Measurements from ENCODE around the gene GPR68. TPM values are rescaled to one million over a fixed set of nuclear protein-coding genes. Genes with fewer than 3 reads are reported as not detected.
A peak's percentile ranks its signal among the peaks of the same experiment; 100 is the strongest.

Gene GPR68
- 0.31 TPM for polyA plus RNA-seq (2013, experiment 1 of 2; ENCODE audit: insufficient read length)
- 0.33 TPM for polyA plus RNA-seq (2013, experiment 2 of 2; ENCODE audit: insufficient read length)

DNA sequence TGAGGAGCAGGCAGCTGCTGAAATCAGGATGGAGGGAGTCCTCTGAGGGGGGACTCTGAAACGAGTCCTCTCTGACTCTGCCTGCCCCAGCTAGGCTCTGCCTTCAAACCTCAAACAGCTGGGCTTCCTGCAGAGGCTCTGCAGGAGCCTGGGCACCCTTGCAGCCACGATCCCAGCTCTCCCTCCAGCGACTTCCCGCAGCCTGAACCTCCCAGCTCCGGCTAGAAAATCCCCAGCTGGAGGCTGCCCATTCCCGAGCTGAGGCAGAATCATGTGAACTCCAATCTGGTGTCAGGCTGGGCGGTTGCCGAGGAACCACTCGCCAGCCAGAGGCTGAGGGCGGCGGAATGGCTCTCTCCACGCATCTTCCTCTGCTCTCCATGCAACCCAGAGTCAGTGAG, at the start of gene GPR68:
TSS of gene GPR68 (minus strand) at position 204 of the 401 bp plus-strand sequence. CDS start 9,654 bp downstream, outside the sequence.
- peak; percentile 71 for DNase-seq

DNA sequence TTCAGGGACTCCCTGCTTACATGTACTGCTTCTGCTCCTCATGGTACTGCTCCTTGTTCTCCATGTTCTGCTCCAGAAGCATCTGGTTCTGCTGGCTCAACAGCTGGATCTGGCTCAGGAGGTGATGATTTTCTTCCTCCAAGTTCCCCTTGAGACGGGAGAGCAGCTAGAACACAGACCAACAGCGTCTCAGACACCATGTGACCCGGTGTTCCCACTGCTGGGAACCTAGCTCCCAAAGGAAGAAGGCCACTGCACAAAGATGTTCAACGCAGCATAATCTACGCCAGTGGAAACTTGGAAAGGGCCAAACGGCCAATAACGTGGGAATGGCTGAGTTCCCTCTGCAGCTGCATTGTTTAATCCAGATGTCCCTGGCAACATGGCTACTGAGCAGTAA, 49.6 kb upstream of the GPR68 start:
- DNase-seq: no peak

GRCh38 chr14:91293281-91293680, 48.8 kb upstream of the GPR68 start:
- no peak for DNase-seq

GRCh38 chr14:91292491-91292890, 48.0 kb upstream of the GPR68 start:
- no peak for DNase-seq

- no peak for DNase-seq
These were observed 47.4 kb upstream of the GPR68 start for GRCh38 chr14:91291786-91292405.

- DNase-seq: no peak
These were observed 46.5 kb upstream of the GPR68 start for GRCh38 chr14:91290986-91291385.

DNA sequence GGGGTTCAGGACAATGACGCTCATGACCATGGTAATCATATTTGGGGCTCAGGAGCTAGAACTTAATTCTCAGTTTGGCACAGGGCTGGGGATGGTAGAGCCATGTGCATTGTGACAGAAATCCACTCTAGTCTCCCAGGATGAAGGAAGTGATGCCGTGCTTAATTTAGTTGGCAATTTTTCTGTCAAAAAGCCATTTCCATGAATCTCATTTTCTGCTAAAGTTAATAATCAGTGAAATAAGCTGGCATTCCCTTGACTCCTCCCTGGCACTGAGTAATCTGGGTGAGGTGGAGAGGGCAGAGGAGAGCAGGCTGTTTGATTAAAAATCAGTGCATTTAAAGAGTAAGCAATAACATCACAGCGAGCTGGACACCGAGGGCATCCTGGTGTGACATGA, 45.0 kb upstream of the GPR68 start:
- no peak for DNase-seq

DNA sequence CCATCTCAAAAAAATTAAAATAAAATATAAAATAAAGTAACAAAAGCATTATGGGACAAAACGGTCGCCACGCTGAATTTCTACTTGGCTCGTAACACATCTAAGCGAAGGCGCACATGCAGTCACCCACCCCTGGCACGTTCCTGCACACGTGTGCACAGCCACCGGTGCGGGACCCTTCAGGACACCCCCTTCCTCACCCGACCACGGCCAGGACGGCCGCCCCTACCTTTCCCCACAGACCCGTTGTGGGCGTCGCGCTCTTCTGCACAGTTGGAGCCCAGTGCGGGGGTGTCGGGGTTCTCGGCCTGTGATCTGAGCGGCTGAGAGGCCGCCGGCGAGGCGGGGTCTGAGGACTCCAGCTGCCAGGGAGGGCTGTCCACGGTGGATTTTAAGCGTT, 44.4 kb upstream of the GPR68 start:
- DNase-seq: no peak

DNA sequence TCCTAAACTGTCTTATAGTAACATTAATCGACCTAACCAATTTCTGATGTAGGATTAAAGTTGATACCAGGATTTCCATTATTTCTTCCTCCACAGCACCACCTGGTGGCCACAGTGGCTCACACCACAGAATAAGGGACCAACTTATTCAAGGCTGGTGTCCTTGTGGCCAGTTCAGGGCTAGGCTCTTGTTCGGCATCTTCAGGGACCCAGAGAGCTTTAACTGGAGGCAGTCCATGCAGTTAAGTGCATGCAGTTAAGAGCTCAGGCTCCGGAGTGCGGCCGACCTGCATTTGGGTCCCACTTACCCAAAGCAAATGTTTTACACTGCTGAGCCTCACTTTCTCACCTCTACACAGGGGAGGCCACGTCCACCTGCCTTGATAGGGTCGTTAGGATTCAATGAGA, 42.0 kb upstream of the GPR68 start:
- DNase-seq: peak; percentile 75

- DNase-seq: no peak
These were observed 40.5 kb upstream of the GPR68 start for GRCh38 chr14:91284791-91285548.

GRCh38 chr14:91284146-91284790, 39.8 kb upstream of the GPR68 start:
- peak; percentile 82 for DNase-seq

DNA sequence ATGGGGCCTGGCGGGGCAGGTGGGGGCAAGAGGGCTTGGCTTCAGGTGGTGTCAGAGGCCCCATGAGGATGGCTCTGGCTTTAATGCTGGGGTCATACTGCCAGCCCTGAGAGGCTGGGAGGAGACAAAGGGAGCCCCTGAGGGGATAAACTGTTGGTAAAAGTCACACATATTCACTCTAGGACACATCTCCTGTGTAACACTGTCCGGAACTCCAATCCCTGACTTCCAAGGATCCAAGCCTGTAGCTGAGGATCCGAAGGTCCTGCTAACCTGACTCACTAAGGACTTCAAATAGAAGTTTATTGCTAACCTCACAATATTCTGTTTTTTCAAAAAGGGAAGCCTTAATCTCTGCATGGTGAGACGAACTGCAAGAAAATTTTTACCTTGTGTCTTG, 39.2 kb upstream of the GPR68 start:
- no peak for DNase-seq

- no peak for DNase-seq
These were observed 38.6 kb upstream of the GPR68 start for GRCh38 chr14:91282954-91283645.

- no peak for DNase-seq
These were observed 36.8 kb upstream of the GPR68 start for GRCh38 chr14:91281346-91281745.

GRCh38 chr14:91280129-91280528, 35.6 kb upstream of the GPR68 start:
- no peak for DNase-seq

DNA sequence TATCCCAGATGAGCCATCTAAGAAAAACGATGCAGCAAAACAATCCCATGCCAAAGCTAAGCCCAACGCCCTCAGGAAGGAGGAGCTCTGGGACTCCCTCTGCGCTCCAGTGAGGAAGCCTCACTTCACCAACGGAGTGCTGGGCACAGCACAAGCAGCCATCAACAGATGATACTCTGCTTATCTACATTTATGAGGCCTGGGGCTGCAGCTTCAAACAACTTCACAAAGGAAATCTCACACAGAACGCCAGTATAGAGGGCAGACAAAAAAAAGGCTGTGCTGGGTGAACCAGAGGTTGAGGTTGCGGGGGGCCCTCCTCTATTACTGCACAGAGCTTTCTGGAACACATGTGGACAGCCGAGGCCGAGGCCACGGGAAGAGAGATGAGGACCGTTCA, 34.9 kb upstream of the GPR68 start:
- no peak for DNase-seq

GRCh38 chr14:91278383-91278715, 33.8 kb upstream of the GPR68 start:
- no peak for DNase-seq

- DNase-seq: no peak
These were observed 33.3 kb upstream of the GPR68 start for GRCh38 chr14:91277546-91278382.

GRCh38 chr14:91274796-91275195, 30.3 kb upstream of the GPR68 start:
- no peak for DNase-seq

DNA sequence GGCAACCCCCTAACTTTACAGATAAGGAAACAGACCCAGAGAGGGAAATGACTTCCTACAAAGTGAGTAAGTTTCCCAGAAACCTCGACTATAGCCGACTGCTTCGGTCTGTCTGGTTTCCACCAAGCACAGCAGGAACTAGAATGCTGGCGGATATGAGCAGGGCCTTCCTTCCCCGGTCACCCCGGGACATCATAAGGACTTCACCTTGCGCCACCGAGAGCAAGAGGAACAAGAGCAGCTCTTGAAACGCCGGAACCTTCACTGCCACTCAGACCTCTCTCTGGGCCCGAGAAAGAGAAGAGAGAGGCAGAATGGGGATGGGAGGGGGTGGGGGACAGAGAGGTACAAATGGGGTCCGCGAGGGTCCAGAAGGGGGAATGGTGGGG, 29.4 kb upstream of the GPR68 start:
- no peak for DNase-seq

- DNase-seq: no peak
These were observed 28.9 kb upstream of the GPR68 start for GRCh38 chr14:91273273-91273884.
